Type B pancreatic cell (in vitro differentiated cells): ENCODE data around the gene RAD51B. TPM values are rescaled to one million over a fixed set of nuclear protein-coding genes. Genes with fewer than 3 reads are reported as not detected.
A peak's percentile ranks its signal among the peaks of the same experiment; 100 is the strongest.

Source experiments
- DNase-seq: peaks from one replicate; pipeline ENCODE4 v3.0.0; 2021; ENCODE audit warnings: mixed read lengths; ENCODE audit not compliant: unreplicated experiment; ENCODE audit errors: extremely low spot score
- H3K27ac Mint-ChIP-seq: 2 replicates; pipeline ENCODE4 v1.8.0; 2021; ENCODE audit warnings: mild to moderate bottlenecking, mixed read lengths
- H3K27me3 Mint-ChIP-seq: 2 replicates; pipeline ENCODE4 v1.8.0; 2021; ENCODE audit warnings: mixed read lengths
- H3K36me3 Mint-ChIP-seq: 2 replicates; pipeline ENCODE4 v1.8.0; 2021; ENCODE audit warnings: mixed read lengths
- H3K4me1 Mint-ChIP-seq: one replicate; pipeline ENCODE4 v1.8.0; 2021; ENCODE audit warnings: mixed read lengths; ENCODE audit not compliant: unreplicated experiment
- H3K4me3 Mint-ChIP-seq: 2 replicates; pipeline ENCODE4 v1.8.0; 2021; ENCODE audit warnings: mild to moderate bottlenecking, mixed read lengths
- H3K9me3 Mint-ChIP-seq: 2 replicates; pipeline ENCODE4 v1.8.0; 2021; ENCODE audit warnings: mixed read lengths
- CTCF ChIP-seq: fragments of 200-600 bp; sonication (generic); conservative IDR thresholded peaks from 2 replicates; pipeline ENCODE4 v1.5.0; 2021; ENCODE audit warnings: antibody characterized with exemption, mild to moderate bottlenecking
- total RNA-seq: library from RNA; stranded (reverse); gene quantifications from 2 replicates; pipeline ENCODE4 v1.2.1, GENCODE V29; 2021; ENCODE audit warnings: low replicate concordance

RAD51B gene
- total RNA-seq, 1 donor from 2014 or later, result 27.3 TPM

GRCh38 chr14:68506021-68506644 is 686.6 kb downstream of the RAD51B start:
- no peaks in the 10 kb centered on the region for H3K9me3 Mint-ChIP-seq
- DNase-seq, result no peak
- peaks cover 74% of the 10 kb centered on the region for H3K4me1 Mint-ChIP-seq
- peak overlapping the region; percentile 73 for H3K27ac Mint-ChIP-seq
- no peak for TF ChIP-seq CTCF
- peaks cover 9% of the 10 kb centered on the region for H3K36me3 Mint-ChIP-seq
- no peak overlapping the region for H3K4me3 Mint-ChIP-seq
- H3K27me3 Mint-ChIP-seq, result no peaks in the 10 kb centered on the region

- TF ChIP-seq CTCF, result no peak
- Mint-ChIP-seq H3K4me1 (peaks cover 77% of the 10 kb centered on the region), H3K27ac (peak overlapping the region; percentile 73), H3K9me3 (no peaks in the 10 kb centered on the region), H3K4me3 (no peak overlapping the region), H3K27me3 (no peaks in the 10 kb centered on the region), H3K36me3 (peaks cover 9% of the 10 kb centered on the region)
- DNase-seq, result no peak
Observed at GRCh38 chr14:68506645-68507419, 687.3 kb downstream of the RAD51B start.

- H3K36me3 Mint-ChIP-seq, result peaks cover 9% of the 10 kb centered on the region
- no peak for DNase-seq
- no peaks in the 10 kb centered on the region for H3K27me3 Mint-ChIP-seq
- H3K4me3 Mint-ChIP-seq, result no peak overlapping the region
- H3K27ac Mint-ChIP-seq, result peak overlapping the region; percentile 73
- no peak for TF ChIP-seq CTCF
- peaks cover 77% of the 10 kb centered on the region for H3K4me1 Mint-ChIP-seq
- no peaks in the 10 kb centered on the region for H3K9me3 Mint-ChIP-seq
Observed at GRCh38 chr14:68507544-68508081, 688.0 kb downstream of the RAD51B start.

- Mint-ChIP-seq H3K4me3 (no peak overlapping the region), H3K4me1 (peaks cover 76% of the 10 kb centered on the region), H3K9me3 (no peaks in the 10 kb centered on the region), H3K27ac (peak overlapping the region; percentile 30), H3K27me3 (no peaks in the 10 kb centered on the region), H3K36me3 (peaks cover 5% of the 10 kb centered on the region)
- TF ChIP-seq CTCF, result no peak
- no peak for DNase-seq
Observed at GRCh38 chr14:68508581-68508980, 689.0 kb downstream of the RAD51B start.

- H3K27ac Mint-ChIP-seq, result peak overlapping the region; percentile 30
- no peak for DNase-seq
- no peak overlapping the region for H3K4me3 Mint-ChIP-seq
- peaks cover 74% of the 10 kb centered on the region for H3K4me1 Mint-ChIP-seq
- peaks cover under 1% of the 10 kb centered on the region for H3K36me3 Mint-ChIP-seq
- TF ChIP-seq CTCF, result no peak
- no peaks in the 10 kb centered on the region for H3K9me3 Mint-ChIP-seq
- H3K27me3 Mint-ChIP-seq, result no peaks in the 10 kb centered on the region
Observed at GRCh38 chr14:68509188-68509983, 689.8 kb downstream of the RAD51B start.
